ENCODE results near the gene KCNN3.

GRCh38 chr1:154859786-154860155 is 10.3 kb downstream of the KCNN3 start:
- TF ChIP-seq CTCF (IDR thresholded peaks at IDR 0.05): no peak
- no peak for TF ChIP-seq POLR2A (IDR thresholded peaks at IDR 0.05)
